AG10803 (cell line): Measurements from ENCODE around the gene EXOC3L4.

Experiments used
- DNase-seq: peaks from one replicate; pipeline ENCODE4 v3.0.0; 2010; ENCODE audit warnings: low read depth
- H3K4me3 ChIP-seq: 2 replicates; pipeline ENCODE4 v1.5.1; 2011; ENCODE audit warnings: mild to moderate bottlenecking, low read length, control low read depth
- TF ChIP-seq, protein P1 (sequence below): conservative IDR thresholded peaks from 2 replicates; pipeline ENCODE4 v1.5.1; 2011; ENCODE audit warnings: mild to moderate bottlenecking, low read length, control low read depth, inconsistent platforms

EXOC3L4 gene

DNA sequence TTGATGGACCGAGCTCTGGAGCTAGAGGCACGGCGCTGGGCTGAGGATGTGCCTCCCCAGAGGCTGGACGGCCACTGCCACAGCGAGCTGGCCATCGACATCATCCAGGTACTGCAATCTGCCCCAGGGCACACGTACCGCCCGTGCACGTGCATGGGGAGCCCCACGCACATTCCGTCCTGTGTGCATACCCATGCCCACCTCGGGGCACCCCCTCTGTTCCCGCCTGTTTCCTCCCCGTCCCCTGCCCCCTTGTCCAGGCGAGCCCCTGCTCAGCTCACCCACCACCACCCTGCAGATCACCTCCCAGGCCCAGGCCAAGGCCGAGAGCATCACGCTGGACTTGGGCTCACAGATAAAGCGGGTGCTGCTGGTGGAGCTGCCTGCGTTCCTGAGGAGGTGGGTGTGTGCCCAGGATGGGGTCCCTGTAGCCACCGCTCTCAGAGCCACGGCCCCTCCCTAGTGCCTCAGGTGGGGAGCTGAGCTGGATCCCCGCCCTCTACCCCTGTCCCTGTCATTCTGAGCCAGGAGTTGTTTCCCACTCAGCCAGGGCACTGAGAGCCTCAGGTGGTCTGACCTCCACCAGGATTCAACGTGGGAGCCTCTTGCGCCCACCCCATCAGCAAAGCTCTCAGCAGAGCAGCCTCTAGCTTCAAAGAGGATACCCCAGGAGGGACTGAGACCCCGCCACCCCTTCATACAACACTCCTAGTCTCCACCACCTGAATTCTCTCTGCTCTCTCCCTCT is 35.7 kb downstream of the EXOC3L4 start:
- no peak overlapping the region for H3K4me3 ChIP-seq
- TF ChIP-seq, protein P1, sequence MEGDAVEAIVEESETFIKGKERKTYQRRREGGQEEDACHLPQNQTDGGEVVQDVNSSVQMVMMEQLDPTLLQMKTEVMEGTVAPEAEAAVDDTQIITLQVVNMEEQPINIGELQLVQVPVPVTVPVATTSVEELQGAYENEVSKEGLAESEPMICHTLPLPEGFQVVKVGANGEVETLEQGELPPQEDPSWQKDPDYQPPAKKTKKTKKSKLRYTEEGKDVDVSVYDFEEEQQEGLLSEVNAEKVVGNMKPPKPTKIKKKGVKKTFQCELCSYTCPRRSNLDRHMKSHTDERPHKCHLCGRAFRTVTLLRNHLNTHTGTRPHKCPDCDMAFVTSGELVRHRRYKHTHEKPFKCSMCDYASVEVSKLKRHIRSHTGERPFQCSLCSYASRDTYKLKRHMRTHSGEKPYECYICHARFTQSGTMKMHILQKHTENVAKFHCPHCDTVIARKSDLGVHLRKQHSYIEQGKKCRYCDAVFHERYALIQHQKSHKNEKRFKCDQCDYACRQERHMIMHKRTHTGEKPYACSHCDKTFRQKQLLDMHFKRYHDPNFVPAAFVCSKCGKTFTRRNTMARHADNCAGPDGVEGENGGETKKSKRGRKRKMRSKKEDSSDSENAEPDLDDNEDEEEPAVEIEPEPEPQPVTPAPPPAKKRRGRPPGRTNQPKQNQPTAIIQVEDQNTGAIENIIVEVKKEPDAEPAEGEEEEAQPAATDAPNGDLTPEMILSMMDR = no peak

DNA sequence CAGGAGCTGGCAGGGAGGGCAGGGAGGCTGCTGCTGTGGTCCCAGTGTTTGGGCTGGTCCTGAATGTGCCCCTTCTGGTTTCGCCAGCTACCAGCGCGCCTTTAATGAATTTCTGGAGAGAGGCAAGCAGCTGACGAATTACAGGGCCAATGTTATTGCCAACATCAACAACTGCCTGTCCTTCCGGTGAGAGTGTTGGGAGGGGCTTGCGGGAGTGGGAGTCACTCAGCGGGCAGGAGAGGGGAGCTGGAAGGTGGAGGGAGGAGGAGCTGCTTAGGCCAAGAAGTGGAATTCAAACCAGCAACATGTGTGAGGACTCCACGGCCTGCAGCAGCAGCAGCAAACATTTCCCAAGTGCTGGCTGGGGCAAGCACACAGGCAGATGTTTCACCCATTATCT is 36.4 kb downstream of the EXOC3L4 start:
- peak; percentile 73 for DNase-seq
- no peak overlapping the region for H3K4me3 ChIP-seq
- TF ChIP-seq, protein P1 = no peak

More for the DNA sequence above, 35.7 kb downstream of the EXOC3L4 start:
- no peak for DNase-seq

DNA sequence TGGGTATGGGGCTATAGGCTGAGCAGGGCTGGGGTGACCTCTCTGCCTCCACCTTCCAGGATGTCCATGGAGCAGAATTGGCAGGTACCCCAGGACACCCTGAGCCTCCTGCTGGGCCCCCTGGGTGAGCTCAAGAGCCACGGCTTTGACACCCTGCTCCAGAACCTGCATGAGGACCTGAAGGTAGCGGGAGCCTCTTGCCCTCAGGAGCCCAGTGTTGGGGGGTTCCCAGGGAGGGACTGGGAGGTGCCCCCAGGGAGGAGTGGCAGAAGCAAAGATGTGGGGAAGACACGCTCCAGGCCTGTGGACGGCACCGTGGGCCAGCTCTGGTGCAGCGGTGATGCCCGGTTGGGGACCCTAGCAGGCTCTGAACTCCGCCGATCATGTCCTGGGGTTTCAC is 37.1 kb downstream of the EXOC3L4 start:
- H3K4me3 ChIP-seq = no peak overlapping the region
- DNase-seq = no peak
- TF ChIP-seq, protein P1 = no peak

DNA sequence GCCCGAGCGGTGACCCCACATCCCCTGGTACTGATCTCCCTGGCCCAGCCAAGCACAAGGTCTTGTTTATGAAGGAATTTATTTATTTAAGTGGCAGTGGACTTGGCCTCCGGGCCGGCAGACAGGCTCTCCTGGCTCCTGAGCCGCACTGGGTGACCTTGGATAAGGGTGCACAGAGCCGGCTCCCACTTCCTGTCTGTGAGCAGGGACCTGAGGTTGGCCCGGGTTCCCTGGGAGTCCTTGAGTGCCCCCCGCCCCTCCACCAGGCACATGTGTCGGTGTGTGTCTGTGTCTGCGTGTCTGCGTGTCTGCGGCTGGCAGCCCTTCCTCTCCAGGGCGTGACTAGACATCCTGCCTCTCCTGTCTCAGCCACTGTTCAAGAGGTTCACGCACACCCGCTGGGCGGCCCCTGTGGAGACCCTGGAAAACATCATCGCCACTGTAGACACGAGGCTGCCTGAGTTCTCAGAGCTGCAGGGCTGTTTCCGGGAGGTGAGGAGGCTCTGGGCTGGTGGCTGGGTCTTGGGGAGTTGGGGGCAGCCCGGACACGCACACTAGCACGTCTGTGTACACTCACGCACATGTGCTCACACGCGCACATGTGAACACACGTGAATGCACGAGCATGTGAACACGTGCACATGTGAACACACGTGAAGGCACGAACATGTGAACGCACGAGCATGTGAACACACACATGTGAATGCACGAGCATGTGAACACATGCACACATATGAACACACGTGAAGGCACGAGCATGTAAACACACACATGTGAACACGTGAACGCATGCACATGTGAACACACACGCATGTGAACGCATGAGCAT is 38.1 kb downstream of the EXOC3L4 start:
- TF ChIP-seq, protein P1 = no peak
- H3K4me3 ChIP-seq = no peak overlapping the region
- DNase-seq = no peak

DNA sequence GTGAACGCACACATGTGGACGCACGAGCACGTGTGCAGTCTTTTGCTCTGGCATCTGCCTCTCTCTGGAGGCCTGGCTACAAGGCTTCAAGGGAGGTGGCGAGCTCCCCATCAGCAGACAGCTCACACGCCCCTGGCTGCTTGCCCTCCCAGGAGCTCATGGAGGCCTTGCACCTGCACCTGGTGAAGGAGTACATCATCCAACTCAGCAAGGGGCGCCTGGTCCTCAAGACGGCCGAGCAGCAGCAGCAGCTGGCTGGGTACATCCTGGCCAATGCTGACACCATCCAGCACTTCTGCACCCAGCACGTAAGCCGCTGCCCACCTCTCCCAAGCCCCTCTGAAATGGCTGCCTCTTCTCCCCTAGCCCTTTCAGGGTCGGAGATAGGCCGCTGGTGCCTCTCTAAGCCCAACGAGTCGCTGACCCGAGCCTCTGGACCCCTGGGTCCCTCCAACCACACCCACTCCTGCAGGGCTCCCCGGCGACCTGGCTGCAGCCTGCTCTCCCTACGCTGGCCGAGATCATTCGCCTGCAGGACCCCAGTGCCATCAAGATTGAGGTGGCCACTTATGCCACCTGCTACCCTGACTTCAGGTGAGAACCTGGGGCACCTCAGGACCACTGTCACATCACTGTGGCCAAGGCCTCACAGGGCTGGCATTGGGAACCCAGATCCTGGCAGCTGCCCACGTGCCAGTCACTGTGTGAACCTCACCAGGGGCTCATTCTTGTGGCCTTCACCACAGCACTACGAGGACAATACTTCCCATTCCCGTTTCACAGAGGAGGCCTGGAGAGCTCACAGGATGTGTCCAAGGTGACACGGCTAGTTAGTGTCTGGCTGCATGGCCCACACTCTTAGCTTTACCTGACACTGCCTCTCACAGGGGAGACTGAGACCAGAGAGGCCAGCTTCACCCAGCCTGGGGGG is 39.0 kb downstream of the EXOC3L4 start:
- TF ChIP-seq, protein P1 = no peak
- H3K4me3 ChIP-seq = no peak overlapping the region
- no peak for DNase-seq

DNA sequence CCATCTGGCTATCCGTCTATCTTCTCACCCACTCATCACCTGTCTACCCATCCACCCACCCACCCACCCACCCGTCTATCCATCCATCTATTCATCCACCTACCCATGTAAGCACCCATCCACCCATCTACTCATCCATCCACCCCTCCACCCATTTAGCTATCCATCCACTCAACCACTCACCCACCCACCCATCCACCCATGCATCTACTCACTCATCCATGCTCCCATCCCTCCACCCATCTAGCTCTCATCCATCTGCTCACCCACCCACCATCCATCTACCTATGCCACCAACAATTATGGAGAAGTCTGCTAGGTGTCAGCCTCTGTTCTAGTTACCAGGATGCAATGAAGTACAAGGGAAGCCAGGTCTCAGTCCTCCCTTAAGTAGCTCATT is 39.9 kb downstream of the EXOC3L4 start:
- H3K4me3 ChIP-seq = no peak overlapping the region
- TF ChIP-seq, protein P1 = no peak
- DNase-seq = no peak
